Fibroblast of the aortic adventitia (primary cell): ENCODE data around the gene HSDL2. TPM values are rescaled to one million over a fixed set of nuclear protein-coding genes. Genes with fewer than 3 reads are reported as not detected.

Source experiments
- DNase-seq: peaks from one replicate; pipeline ENCODE4 v3.0.0-alpha.2; 2010; ENCODE audit warnings: low read depth
- H3K4me3 ChIP-seq: 2 replicates; pipeline ENCODE4 v1.5.1; 2011; ENCODE audit warnings: low read depth, mild to moderate bottlenecking, control low read depth, low read length, moderate library complexity
- CTCF ChIP-seq: IDR thresholded peaks from 2 replicates; pipeline ENCODE4 v1.5.1; 2011; ENCODE audit warnings: mild to moderate bottlenecking, low read length, control low read depth, inconsistent platforms; ENCODE audit not compliant: insufficient read depth
- total RNA-seq: library from RNA; depleted of rRNA; stranded (reverse); fragments of >200 nt; gene quantifications from 2 replicates; pipeline ENCODE4 v1.2.3, GENCODE V29; 2012; ENCODE audit warnings: low replicate concordance

The HSDL2 gene
- total RNA-seq, 1 donor: 54.9 TPM

GRCh38 chr9:112493393-112494137 is 113.7 kb downstream of the HSDL2 start:
- TF ChIP-seq CTCF: no peak
- DNase-seq: peak; percentile 44
- H3K4me3 ChIP-seq: no peak overlapping the region

- TF ChIP-seq CTCF: no peak
- no peak overlapping the region for H3K4me3 ChIP-seq
- DNase-seq: no peak
These were observed 114.2 kb downstream of the HSDL2 start for GRCh38 chr9:112494153-112494552.

GRCh38 chr9:112495614-112496013 is 115.7 kb downstream of the HSDL2 start:
- DNase-seq: no peak
- no peak for TF ChIP-seq CTCF
- H3K4me3 ChIP-seq: no peak overlapping the region

- DNase-seq: no peak
- H3K4me3 ChIP-seq: no peak overlapping the region
- TF ChIP-seq CTCF: no peak
These were observed 116.3 kb downstream of the HSDL2 start for GRCh38 chr9:112496074-112496722.

GRCh38 chr9:112500842-112501241 is 120.9 kb downstream of the HSDL2 start:
- H3K4me3 ChIP-seq: no peak overlapping the region
- DNase-seq: no peak
- no peak for TF ChIP-seq CTCF

GRCh38 chr9:112501287-112501686 is 121.4 kb downstream of the HSDL2 start:
- no peak for DNase-seq
- no peak for TF ChIP-seq CTCF
- no peak overlapping the region for H3K4me3 ChIP-seq
